ENCODE measurements around the gene G2E3.

DNA sequence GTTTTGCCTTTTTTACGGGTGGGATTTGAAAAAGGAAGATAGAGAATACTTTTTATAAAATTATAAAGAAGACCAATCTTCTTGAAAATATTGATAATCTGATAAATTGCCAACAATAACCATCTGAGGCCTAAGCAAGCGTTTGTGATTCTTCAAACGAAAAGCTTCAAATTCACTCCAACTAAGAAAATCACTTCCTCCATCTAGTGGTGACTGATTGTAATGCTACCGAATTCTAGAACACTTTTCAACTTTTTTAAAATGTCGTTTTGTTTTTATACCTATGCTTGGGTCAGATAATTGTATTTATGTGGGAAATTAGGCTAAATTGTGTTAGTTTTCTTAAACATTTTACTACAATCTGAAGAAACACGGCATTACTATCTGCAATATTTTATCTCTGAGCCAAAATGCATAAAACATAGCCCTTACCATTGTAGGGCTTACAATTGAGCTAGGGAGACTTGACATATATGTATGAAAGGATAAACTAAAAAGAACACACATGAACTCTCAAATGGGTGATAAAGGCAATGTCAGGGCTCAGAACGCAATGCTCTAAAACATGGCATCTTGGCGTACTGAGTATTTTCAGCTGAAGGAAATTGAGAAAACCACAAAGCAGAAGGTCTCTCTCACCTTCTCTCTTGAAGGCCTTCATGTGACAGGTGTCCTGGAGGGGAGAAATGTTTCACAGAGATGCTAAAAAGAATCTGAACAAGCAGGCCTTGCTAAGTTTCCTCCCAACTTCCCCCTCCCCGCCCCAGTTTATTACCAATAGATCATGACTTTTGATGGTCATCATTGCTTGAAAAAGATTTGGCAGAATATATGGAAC, 36.8 kb upstream of the G2E3 start:
- TF ChIP-seq CTCF (conservative IDR thresholded peaks at IDR 0.05; ENCODE audit: low read depth, low read length), result peak; percentile 84
- TF ChIP-seq EZH2phosphoT487 (IDR thresholded peaks at IDR 0.05; ENCODE audit: borderline replicate concordance, low read length), result no peak
